CD4-positive, alpha-beta T cell (primary cell): ENCODE data around the gene FDX2. TPM values are rescaled to one million over a fixed set of nuclear protein-coding genes. Genes with fewer than 3 reads are reported as not detected.

Experiments used
- ATAC-seq: fragments of 200-7000 bp; cut with Tn5 transposase; one replicate; pipeline ENCODE4 v1.10.0; 2022; ENCODE audit warnings: mild to moderate bottlenecking; ENCODE audit not compliant: poor library complexity
- CTCF ChIA-PET: fragments of 350-600 bp; sonication (Branson Sonifier 250); formaldehyde crosslinking; loops from one replicate; lab custom pipeline; 2021; ENCODE audit warnings: antibody characterized with exemption, inconsistent platforms; lab: Charles Lee
- POLR2A ChIA-PET: fragments of 350-600 bp; sonication (Branson Sonifier 250); formaldehyde crosslinking; loops from one replicate; lab custom pipeline; 2021; ENCODE audit warnings: antibody characterized with exemption, inconsistent platforms; lab: Charles Lee
- DNase-seq, 14 experiments: peaks; one replicate each; pipeline ENCODE4 v3.0.0-alpha.2; 2013 to 2020; ENCODE audit warnings: mixed read lengths in 2 of 14
- H3K27ac ChIP-seq, 2 donors: one replicate each; pipeline versions ENCODE4 v1.5.1 to v1.7.0; 2013; ENCODE audit warnings: low read length in 2 of 2, low read depth in 1 of 2, mild to moderate bottlenecking in 1 of 2
- H3K27me3 ChIP-seq, 2 experiments: 1 replicate in 1 of 2; 2 replicates in 1 of 2; pipeline versions ENCODE4 v1.6.1 to v1.7.0; 2013; ENCODE audit warnings: low read length in 2 of 2, control low read depth in 1 of 2, mild to moderate bottlenecking in 1 of 2, moderate library complexity in 1 of 2; ENCODE audit not compliant: insufficient read depth in 2 of 2, control insufficient read depth in 1 of 2
- H3K36me3 ChIP-seq: one replicate; pipeline ENCODE4 v1.6.1; 2013; ENCODE audit warnings: low read length, control low read depth; ENCODE audit not compliant: insufficient read depth
- H3K4me1 ChIP-seq: one replicate; pipeline ENCODE4 v1.6.1; 2013; ENCODE audit warnings: low read length, control low read depth; ENCODE audit not compliant: insufficient read depth
- H3K4me3 ChIP-seq: one replicate; pipeline ENCODE4 v1.5.1; 2013; ENCODE audit warnings: mild to moderate bottlenecking, low read length, moderate library complexity
- H3K9me3 ChIP-seq, 2 experiments: 1 replicate in 1 of 2; 2 replicates in 1 of 2; pipeline versions ENCODE4 v1.6.1 to v1.7.0; 2013; ENCODE audit warnings: low read length in 2 of 2, mild to moderate bottlenecking in 2 of 2, control low read depth in 1 of 2, moderate library complexity in 1 of 2; ENCODE audit not compliant: control insufficient read depth in 1 of 2, insufficient read depth in 1 of 2
- H3K27ac Mint-ChIP-seq: one replicate; pipeline ENCODE4 v1.8.0; 2020; ENCODE audit warnings: mixed read lengths
- H3K27me3 Mint-ChIP-seq: one replicate; pipeline ENCODE4 v1.8.0; 2021; ENCODE audit warnings: mixed read lengths
- H3K36me3 Mint-ChIP-seq: one replicate; pipeline ENCODE4 v1.8.0; 2021; ENCODE audit warnings: low read depth, mixed read lengths
- H3K4me1 Mint-ChIP-seq: one replicate; pipeline ENCODE4 v1.8.0; 2021; ENCODE audit warnings: low read depth, mixed read lengths
- H3K4me3 Mint-ChIP-seq: one replicate; pipeline ENCODE4 v1.8.0; 2020; ENCODE audit warnings: mild to moderate bottlenecking, mixed read lengths
- H3K9me3 Mint-ChIP-seq: one replicate; pipeline ENCODE4 v1.8.0; 2020; ENCODE audit warnings: mixed read lengths
- CTCF ChIP-seq: fragments of 200-600 bp; IDR thresholded peaks from one replicate; pipeline ENCODE4 v1.8.0; 2022; ENCODE audit warnings: antibody characterized with exemption, mild to moderate bottlenecking
- intact Hi-C, 2 experiments: fragments of 100-400 bp; cut with DNase I in 1 of 2; cut with micrococcal nuclease in 1 of 2; formaldehyde crosslinking; loops; one replicate each; pipeline versions ENCODE4 v1.15.1 to v1.9.0; 2023 to 2025; cut with DNase I, micrococcal nuclease
- total RNA-seq, 174 experiments: library from RNA in 2 of 174; stranded (reverse) in 2 of 174; gene quantifications; one replicate each; pipeline ENCODE4 v1.2.3 and lab custom pipeline; 2021 to 2026

Gene FDX2
- total RNA-seq, 2 experiments from 2014 or later = 1.2 to 1.9 TPM

GRCh38 chr19:10305139-10305806, 10.5 kb downstream of the FDX2 start:
- POLR2A ChIA-PET = no interaction called here
- no peaks in the 10 kb centered on the region for H3K27me3 Mint-ChIP-seq
- no peaks in the 10 kb centered on the region for H3K36me3 Mint-ChIP-seq
- no peak overlapping the region for H3K4me3 Mint-ChIP-seq
- CTCF ChIA-PET = no interaction called here
- no peaks in the 10 kb centered on the region for H3K4me1 Mint-ChIP-seq
- ATAC-seq (no peak), DNase-seq (peak in 2 of 14 experiments; percentile 61 to 66)
- Histone ChIP-seq H3K36me3 (peaks cover 8% of the 10 kb centered on the region), H3K27me3 (no peaks in the 10 kb centered on the region), H3K27ac (no peak overlapping the region), H3K4me3 (no peak overlapping the region), H3K9me3 (no peaks in the 10 kb centered on the region), H3K4me1 (no peaks in the 10 kb centered on the region)
- no peak for TF ChIP-seq CTCF
- intact Hi-C loops = no loop called here
- H3K27ac Mint-ChIP-seq = no peak overlapping the region
- H3K9me3 Mint-ChIP-seq = no peaks in the 10 kb centered on the region

- peaks cover 11 to 12% of the 10 kb centered on the region in 2 experiments for H3K27me3 ChIP-seq
- ChIA-PET POLR2A (no interaction called here), CTCF (interaction anchor here (0.8 to 1.5 kb wide), 2 partner anchors 30 to 91 kb away, joined by 3 to 4 read pairs; no protein-coding TSS in a partner anchor)
- H3K9me3 ChIP-seq = peaks cover 0 to 6% of the 10 kb centered on the region in 2 experiments
- no peak overlapping the region for H3K27ac ChIP-seq
- DNase-seq (peak in 1 of 14 experiments; percentile 29), ATAC-seq (no peak)
- no peak overlapping the region for H3K4me3 ChIP-seq
- no peak for TF ChIP-seq CTCF
- Mint-ChIP-seq H3K4me3 (peak overlapping the region; percentile 20), H3K9me3 (no peaks in the 10 kb centered on the region), H3K36me3 (no peaks in the 10 kb centered on the region), H3K27me3 (peaks cover 15% of the 10 kb centered on the region), H3K27ac (no peak overlapping the region), H3K4me1 (peaks cover 11% of the 10 kb centered on the region)
- peaks cover 2% of the 10 kb centered on the region for H3K36me3 ChIP-seq
- H3K4me1 ChIP-seq = peaks cover 14% of the 10 kb centered on the region
- intact Hi-C loops = no loop called here
Measured at GRCh38 chr19:10299545-10300458, 16.0 kb downstream of the FDX2 start.

- Mint-ChIP-seq H3K27me3 (peaks cover 53% of the 10 kb centered on the region), H3K36me3 (no peaks in the 10 kb centered on the region), H3K9me3 (no peaks in the 10 kb centered on the region), H3K27ac (no peak overlapping the region), H3K4me3 (peak overlapping the region; percentile 81), H3K4me1 (peaks cover 31% of the 10 kb centered on the region)
- TF ChIP-seq CTCF = no peak
- intact Hi-C loops = no loop called here
- Histone ChIP-seq H3K4me1 (peaks cover 51% of the 10 kb centered on the region), H3K9me3 (peaks cover 0 to 41% of the 10 kb centered on the region in 2 experiments), H3K4me3 (peak overlapping the region; percentile 57), H3K27me3 (peaks cover 47 to 50% of the 10 kb centered on the region in 2 experiments), H3K27ac (no peak overlapping the region), H3K36me3 (no peaks in the 10 kb centered on the region)
- no peak for ATAC-seq
- peak in 1 of 14 experiments; percentile 27 for DNase-seq
- ChIA-PET POLR2A (interaction anchor here (2.2 kb wide), 1 partner anchor 25 kb away, joined by 10 read pairs; the partner anchor contains the start of gene ICAM1), CTCF (interaction anchor here (1.5 kb wide), 1 partner anchor 27 kb away, joined by 6 read pairs; no protein-coding TSS in a partner anchor)
Measured at GRCh38 chr19:10295847-10296591, 19.8 kb downstream of the FDX2 start.
